Measurements from ENCODE around the gene C11orf52. TPM values are rescaled to one million over a fixed set of nuclear protein-coding genes. Genes with fewer than 3 reads are reported as not detected.
A peak's percentile ranks its signal among the peaks of the same experiment; 100 is the strongest.

C11orf52 gene
- polyA plus RNA-seq, 3 donors: not detected

GRCh38 chr11:111871693-111872161 is 47.0 kb upstream of the C11orf52 start:
- H3K27ac ChIP-seq (ENCODE audit: low read depth in 1 of 2, low read length in 2 of 2): peak overlapping the region in 1 of 2 donors; percentile 84
- H3K79me2 ChIP-seq (ENCODE audit: insufficient read depth, low read length): peaks cover 11% of the 10 kb centered on the region
- H3K4me3 ChIP-seq (replicated peaks in 1 of 3; ENCODE audit: low read depth in 2 of 3, low read length in 3 of 3): peak overlapping the region; percentile 66 to 96 (median 89)
- no peaks in the 10 kb centered on the region for H3K27me3 ChIP-seq (ENCODE audit: control insufficient read depth in 2 of 2, insufficient read depth in 2 of 2, low read length in 2 of 2)
- Mint-ChIP-seq H3K4me1 (peaks cover 13% of the 10 kb centered on the region), H3K4me3 (peak overlapping the region; percentile 87 to 91), H3K27me3 (ENCODE audit: low read depth in 3 of 3) (no peaks in the 10 kb centered on the region), H3K9me3 (no peaks in the 10 kb centered on the region), H3K36me3 (peaks cover 30 to 31% of the 10 kb centered on the region in 2 donors), H3K27ac (peak overlapping the region; percentile 26 to 85 (median 61))
- H3K9me3 ChIP-seq (replicated peaks in 1 of 2; ENCODE audit: control insufficient read depth in 1 of 2, insufficient read depth in 1 of 2, low read length in 2 of 2): no peaks in the 10 kb centered on the region
- peak overlapping the region; percentile 84 for H3K9ac ChIP-seq (ENCODE audit: insufficient read depth, low read length, poor library complexity, severe bottlenecking)
- H4K20me1 ChIP-seq (ENCODE audit: insufficient read depth, low read length): no peaks in the 10 kb centered on the region
- peak overlapping the region; percentile 76 for H3K4me2 ChIP-seq (replicated peaks; ENCODE audit: extremely low read depth, low read length, poor library complexity, severe bottlenecking)
- 80% methylated on average over 1 of the region's 5 CpGs for WGBS (ENCODE audit: insufficient coverage)
- DNase-seq: no peak
- peak overlapping the region; percentile 98 for H2AFZ ChIP-seq (ENCODE audit: insufficient read depth, low read depth, low read length, poor library complexity, severe bottlenecking)
- TF ChIP-seq CTCF (IDR thresholded peaks at IDR 0.05): no peak
- peaks cover 14 to 17% of the 10 kb centered on the region in 2 donors for H3K4me1 ChIP-seq (ENCODE audit: control insufficient read depth in 1 of 2, insufficient read depth in 2 of 2, low read length in 2 of 2)
- H3K36me3 ChIP-seq (replicated peaks in 1 of 2; ENCODE audit: control insufficient read depth in 1 of 2, insufficient read depth in 2 of 2, low read length in 2 of 2): peaks cover 10 to 34% of the 10 kb centered on the region in 2 donors
- intact Hi-C loops (cut with micrococcal nuclease): loop anchor here (10.0 kb wide), 1 partner anchor 203 kb away; the partner anchor contains the start of genes NKAPD1 (in 2 of the 2) and PIH1D2 (in 2 of the 2)

- Histone ChIP-seq H4K20me1 (ENCODE audit: insufficient read depth, low read length) (no peaks in the 10 kb centered on the region), H2AFZ (ENCODE audit: insufficient read depth, low read depth, low read length, poor library complexity, severe bottlenecking) (peak overlapping the region; percentile 89), H3K9me3 (replicated peaks in 1 of 2; ENCODE audit: control insufficient read depth in 1 of 2, insufficient read depth in 1 of 2, low read length in 2 of 2) (no peaks in the 10 kb centered on the region), H3K27me3 (ENCODE audit: control insufficient read depth in 2 of 2, insufficient read depth in 2 of 2, low read length in 2 of 2) (no peaks in the 10 kb centered on the region), H3K79me2 (ENCODE audit: insufficient read depth, low read length) (no peaks in the 10 kb centered on the region), H3K4me3 (replicated peaks in 1 of 3; ENCODE audit: low read depth in 2 of 3, low read length in 3 of 3) (peak overlapping the region; percentile 67 to 82 (median 71)), H3K4me2 (replicated peaks; ENCODE audit: extremely low read depth, low read length, poor library complexity, severe bottlenecking) (peak overlapping the region; percentile 96), H3K9ac (ENCODE audit: insufficient read depth, low read length, poor library complexity, severe bottlenecking) (peak overlapping the region; percentile 87), H3K36me3 (replicated peaks in 1 of 2; ENCODE audit: control insufficient read depth in 1 of 2, insufficient read depth in 2 of 2, low read length in 2 of 2) (peaks cover 4 to 12% of the 10 kb centered on the region in 2 donors), H3K27ac (ENCODE audit: low read depth in 1 of 2, low read length in 2 of 2) (peak overlapping the region; percentile 96 to 100), H3K4me1 (ENCODE audit: control insufficient read depth in 1 of 2, insufficient read depth in 2 of 2, low read length in 2 of 2) (peaks cover 29 to 35% of the 10 kb centered on the region in 2 donors)
- intact Hi-C loops (cut with micrococcal nuclease): loop anchor here (2.0 to 10.0 kb wide), 3 partner anchors 48 to 196 kb away; partner anchors contain the start of genes NKAPD1 (in 2 of the 2) and PIH1D2 (in 2 of the 2)
- Mint-ChIP-seq H3K9me3 (peaks cover 0 to 3% (median 0%) of the 10 kb centered on the region in 7 donors), H3K27ac (peak overlapping the region; percentile 99 to 100 (median 100)), H3K27me3 (ENCODE audit: low read depth in 3 of 3) (peaks cover 0 to 4% (median 2%) of the 10 kb centered on the region in 3 donors), H3K36me3 (peaks cover 12 to 13% of the 10 kb centered on the region in 2 donors), H3K4me1 (peaks cover 35% of the 10 kb centered on the region), H3K4me3 (peak overlapping the region; percentile 88 to 95)
- no peak for DNase-seq
- WGBS (ENCODE audit: insufficient coverage): 1% methylated on average over 12 of the region's 13 CpGs
- TF ChIP-seq CTCF (IDR thresholded peaks at IDR 0.05): no peak
Measured at GRCh38 chr11:111878385-111878848, 40.3 kb upstream of the C11orf52 start.
